CD4-positive, alpha-beta T cell treated with Interferon gamma for 1 hour (primary cell): ENCODE measurements around the gene NFASC.

ENCODE experiments used
- DNase-seq: peaks from one replicate; pipeline ENCODE4 v3.0.0-alpha.2; 2020

The NFASC gene

DNA sequence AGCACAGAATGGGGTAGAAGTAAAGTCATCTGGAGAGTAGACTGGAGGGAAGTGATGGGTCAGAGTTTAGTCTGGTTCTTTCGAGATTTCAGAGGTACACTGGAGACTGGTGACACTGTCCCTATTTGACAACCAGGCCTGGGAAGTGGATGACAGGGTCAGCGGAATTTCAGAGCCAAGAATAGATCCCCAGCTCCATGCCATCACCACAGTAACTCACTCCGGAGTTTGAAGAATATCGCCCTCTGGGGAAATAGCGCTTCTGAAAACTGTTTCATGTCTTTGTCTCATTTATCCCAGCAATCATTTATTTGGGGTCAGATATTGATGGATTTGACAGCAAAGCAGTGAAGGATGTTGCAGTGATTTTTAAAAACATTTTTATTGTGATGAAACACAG, 7.6 kb upstream of the NFASC start:
- DNase-seq: no peak

DNA sequence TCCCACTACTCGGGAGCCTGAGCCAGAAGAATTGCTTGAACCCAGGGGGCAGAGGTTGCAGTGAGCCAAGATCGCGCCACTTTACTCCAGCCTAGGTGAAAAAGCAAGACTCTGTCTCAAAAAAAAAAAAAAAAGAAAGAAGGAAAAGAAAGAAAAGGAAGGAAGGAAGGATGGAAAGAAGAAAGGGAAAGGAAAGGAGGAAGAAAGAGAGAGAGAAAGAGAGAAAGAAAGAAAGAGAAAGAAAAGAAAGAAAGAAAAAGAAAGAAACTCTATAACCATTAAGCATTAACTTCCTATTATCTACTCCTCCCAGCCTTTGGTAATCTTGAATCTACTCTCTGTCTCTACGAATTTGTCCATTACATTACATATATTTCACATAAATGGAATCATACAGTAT, 6.9 kb upstream of the NFASC start:
- no peak for DNase-seq

DNA sequence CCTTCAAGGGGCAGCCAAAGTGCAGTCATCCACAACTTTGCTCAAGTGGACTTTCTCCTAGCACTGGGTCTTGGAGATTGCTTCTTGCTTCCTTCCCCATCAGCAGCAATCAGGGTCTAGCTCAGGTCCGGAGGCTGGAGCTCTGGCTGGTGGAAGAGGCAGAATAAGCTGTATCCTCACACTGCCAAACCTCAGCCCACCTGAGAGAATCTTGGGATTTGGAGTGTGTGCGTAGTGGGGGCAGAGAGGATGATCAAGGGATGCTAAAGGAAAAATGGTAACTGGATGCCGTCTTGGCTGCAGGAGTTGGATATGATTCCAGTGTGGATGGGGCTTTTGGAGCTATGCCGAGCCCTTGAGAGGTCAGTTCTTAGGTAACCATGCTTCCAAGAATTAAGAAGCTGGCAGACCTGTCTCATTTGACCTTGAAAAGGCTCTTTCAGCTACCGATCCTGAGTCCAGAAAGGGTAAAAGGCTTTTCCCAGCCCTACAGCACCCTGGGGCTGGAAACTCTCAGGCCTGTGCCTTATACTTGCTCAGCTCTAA, 4.5 kb upstream of the NFASC start:
- DNase-seq: no peak

DNA sequence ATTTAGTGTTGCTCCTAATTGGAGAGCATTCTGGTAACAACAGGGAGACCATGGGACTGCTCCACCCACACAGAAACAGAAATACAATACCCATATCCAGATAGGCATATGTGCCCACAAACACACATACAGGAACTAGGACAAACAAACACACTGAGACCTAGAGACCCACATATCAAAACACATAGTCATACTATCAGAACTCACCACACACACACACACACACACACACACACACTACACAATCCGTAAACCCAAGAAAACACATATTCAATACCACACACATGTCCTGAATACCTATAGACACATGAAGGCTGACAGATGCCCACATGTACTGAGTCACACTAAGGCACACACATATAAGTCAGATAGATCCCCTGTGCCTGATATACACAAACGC, 3.5 kb upstream of the NFASC start:
- DNase-seq: no peak

DNA sequence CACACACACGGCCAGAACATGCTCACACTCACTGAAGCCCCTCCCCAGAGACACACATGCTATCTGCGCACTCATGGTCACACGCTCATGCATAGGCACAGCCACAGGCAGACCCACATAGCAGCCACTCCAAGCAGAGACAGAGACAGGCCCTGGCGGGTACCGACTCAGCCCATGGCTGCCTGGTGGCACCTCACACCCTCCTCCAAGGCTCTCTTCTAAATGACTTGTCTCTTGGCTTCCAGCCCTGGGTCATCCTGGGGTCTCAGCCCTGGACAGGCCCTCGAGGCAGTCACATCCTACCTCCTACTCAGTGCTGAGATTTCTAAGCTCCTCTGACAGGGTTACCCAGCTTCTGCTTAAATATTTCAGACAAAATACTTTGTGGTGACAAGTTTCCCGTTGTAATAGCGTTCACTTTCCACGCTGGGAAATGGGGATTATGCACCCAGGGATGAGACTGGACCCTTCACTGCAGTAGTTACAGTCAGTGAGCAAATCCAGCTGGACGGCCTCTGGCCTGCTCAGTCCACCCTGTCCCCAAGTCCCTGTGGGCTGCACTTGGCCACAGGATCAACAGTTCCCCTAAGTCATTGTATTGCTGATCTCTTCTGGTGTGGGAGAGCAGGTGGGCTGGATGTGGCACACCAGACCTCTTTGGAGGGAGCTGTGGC, 2.9 kb upstream of the NFASC start:
- no peak for DNase-seq

DNA sequence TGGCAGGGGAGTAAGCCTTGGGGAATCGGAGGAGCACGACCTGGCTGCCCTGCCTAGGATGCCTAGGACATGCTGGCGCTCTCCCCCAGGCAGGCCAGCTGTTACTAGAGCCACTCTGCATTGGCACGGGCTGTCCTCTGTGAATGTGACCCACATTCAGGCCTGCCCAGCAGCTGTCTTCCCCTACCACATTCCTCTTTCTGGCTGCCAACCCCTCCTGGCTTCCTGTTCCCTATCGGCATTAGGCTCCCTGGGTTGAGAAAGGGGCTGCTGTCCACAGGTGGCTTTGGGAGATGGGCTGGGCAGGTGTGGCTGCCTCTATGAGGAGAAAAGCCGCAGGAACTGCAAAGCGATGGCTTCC, 2.3 kb upstream of the NFASC start:
- no peak for DNase-seq

DNA sequence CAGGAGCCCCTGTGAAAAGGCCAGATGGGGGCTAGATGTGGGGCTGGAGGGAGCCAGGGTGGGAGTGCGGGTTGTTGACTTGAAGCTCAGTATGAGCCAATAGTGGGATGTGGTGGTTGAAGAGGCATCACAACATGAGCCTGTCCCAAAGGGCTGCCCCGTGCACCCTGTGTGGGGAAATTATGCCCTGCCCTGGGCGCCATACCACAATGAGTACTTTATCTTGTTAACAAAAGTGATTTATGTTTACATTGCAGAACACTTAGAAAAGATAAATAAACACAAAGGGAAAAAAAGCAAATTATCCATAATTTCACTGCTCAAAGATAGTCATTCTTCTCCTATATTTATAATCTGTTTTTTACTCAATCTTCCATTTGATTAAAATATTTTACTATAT, 1.6 kb upstream of the NFASC start:
- no peak for DNase-seq

DNA sequence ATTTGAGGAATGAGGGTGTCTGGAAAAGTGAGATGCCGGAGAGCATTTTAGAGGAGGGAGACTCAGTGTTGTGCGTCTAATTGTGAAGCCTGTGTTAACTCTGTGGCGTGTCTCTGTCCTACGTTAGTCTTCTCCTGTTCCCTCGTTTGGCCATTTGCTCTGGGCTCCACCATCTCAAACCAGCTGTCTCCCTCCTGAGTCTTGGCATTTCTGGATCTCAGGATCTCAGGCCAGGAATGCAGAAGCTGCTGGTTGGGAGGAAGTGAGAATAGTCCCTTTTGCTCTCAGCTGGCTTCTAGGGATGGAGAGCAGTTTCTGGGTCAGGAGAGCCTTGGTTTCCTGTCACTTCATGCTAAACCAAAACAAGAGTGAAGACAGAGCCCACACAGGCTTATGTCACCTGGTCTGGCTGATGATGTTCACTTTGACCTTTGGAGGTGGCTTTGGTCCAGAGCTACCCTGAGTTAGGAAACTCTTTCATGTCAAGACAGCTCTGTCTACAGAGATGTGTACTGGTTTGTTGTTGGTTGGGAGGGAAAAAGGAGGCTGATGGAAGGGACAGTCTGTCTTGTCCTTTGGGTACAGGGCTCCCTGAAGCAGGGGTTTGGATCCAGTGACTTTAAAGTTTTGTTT, 859 bp downstream of the NFASC start:
- DNase-seq: no peak

DNA sequence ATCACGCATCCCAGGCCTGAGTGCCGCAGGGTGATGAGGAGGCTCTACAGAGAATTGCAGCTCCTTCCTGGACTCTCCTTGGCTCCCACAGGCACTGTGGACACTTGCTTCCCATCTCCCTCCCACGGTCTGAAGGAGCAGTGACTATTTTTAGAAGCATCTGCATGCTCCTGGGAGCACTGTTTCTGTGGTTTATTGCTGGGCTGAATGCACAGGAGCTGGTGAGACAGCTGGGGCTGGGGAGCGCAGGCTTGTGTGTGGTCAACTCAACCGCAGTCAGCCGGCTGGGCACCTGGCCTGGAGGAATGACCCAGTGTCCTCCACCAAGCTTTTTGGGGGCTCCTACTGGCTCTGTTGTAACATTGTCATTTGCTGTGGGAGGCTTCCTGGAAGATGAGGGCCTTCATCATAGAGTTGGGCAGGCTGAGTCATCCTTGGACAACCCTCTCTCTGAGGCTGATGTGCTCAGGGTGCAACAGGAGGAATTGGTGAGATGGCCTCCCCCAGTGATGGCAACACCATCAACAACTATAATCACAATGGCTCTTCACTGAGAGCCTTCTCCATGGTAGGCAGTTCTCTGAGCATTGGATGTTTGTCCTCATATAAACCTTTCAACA, 1.7 kb downstream of the NFASC start:
- DNase-seq: no peak

DNA sequence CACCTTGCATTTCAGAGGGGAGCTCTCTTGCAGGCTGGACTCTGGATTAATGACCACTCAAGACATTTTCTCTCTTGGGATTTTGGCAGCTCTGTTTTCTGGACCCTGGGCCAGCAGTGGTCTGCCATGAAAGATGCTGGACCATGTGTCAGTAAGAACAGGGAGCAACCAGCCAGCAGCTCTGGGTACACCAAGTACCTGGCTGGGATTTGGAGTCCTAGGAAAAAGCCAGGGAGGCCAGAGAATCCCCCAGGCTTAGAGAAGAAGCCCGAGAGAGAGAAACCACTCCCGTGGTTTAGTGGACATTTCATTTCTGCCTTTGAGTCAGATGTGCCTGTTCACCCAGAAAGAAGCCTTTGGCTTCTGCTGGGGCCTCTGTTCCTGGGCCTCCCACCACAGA, 2.5 kb downstream of the NFASC start:
- DNase-seq: no peak

DNA sequence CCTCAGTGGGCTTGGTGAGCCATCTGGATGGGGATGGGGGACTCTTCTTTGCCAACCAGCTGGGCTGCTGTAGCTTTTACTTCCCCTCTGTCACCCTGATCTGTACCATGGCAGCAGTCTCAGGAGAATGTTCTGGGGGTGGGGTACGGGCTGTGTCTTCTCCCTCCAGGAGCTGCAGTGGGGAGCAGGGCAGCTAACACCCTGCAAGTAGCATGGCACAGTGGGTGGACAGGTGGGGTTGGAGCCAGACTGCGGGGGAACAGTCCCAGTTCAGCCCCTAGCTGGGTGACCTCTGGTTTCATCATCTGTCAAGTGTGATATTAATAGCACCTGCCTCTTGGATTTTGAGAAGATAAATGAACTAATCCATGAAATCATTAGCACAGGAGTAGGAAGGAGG, 3.1 kb downstream of the NFASC start:
- no peak for DNase-seq

DNA sequence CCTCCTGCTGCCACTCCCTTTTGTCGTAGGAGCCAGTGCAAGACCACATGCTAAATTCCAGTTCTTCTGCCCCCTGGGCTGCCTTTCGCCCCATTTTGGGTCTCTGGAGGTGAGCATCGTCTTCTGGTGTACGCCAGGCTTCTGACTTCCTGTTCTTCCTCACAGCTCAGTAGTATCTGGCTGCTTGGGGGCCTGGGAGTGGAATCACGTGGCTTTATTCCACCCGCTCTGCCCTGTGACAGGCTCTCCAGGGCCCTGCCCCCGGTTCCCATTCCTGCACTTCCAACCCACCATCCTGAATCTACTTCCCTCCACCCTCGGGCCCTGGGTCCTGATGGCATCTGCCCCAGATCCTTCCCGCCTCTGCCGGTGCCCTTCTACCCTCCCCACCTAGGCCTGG, 3.6 kb downstream of the NFASC start:
- DNase-seq: no peak

DNA sequence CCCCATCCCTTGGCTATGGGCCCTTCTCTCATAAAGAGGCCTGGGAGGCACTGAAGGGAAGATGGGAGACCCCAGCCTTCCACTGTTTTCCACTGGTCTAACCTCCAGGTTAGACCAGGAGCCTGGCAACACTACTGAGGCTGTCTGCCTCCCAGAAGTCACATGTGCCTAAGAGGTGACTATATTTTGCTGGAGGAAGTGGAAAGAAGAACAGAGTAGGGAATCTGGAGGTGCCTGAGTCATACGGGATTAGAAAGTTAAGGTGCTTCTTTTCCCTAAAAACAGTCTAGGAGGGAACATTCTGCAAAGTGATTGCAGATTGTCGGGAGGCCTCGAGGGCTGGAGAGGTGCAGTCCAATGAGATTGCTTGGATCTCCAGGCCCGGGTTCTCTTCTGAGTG, 4.6 kb downstream of the NFASC start:
- no peak for DNase-seq

DNA sequence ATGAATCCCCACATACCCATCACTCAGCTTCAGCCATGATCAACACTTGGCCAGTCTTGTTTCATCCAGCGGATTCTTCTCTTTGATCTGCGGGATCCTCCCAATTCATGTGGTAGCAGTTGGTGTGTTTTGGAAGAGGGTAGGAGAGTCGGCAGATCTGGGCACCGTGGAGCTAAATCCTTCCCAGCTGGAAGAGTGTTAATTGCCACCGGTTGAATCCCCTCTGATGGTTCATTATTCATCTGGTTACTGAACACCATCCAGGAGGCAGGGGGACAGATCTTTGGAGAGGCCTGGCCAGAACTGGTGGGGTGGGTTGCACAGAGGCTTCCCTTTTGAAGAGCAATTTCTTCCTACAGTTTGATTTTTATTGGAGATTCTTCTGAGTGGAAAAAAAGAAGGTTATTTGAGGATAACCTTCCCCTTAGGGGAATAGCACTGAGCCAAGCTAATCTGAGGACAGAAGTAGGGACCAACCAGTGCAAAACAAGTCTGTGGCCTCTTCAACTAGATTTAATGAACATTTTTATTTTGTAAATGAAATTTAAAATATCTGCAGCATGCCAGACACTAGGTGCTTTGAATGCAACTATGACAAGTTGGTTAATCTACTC, 8.1 kb downstream of the NFASC start:
- no peak for DNase-seq

DNA sequence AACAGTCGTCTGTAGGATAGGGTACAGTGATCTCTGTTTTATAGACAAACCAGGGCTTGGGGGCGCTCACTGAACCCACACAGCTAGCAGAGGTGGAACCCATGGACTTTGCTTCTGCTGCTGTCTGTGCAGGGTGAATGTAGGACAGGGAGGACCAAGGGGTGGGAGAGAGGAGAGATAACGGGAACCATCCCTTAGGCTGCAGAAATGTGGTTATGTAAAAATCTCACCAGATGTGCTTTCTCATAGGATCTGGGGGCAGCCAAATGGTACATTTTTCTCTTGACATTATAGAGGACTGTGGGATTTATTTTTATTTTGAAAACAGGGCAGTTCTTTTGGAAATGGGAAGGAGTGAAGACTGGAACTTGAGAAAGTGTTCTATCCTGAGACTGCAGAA, 8.7 kb downstream of the NFASC start:
- no peak for DNase-seq

DNA sequence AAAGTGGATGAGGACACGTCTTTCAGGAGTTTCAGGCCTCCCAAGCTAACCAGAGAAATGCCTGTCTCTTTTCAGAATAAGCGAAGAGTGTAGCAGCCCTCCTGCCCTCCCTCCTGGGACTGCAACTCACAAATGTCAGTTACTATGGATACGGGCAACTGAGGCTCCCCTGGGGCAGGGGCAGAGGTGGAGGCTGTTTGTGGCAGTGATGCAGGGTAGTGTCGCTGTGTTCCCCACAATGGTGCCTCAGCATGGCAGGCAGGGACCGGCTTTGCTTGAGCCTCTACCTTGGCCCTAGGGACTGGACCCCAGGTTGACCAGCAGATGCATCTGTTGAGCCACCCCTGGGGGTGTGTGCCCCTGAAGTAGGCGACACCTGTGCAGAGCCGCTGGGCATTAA, 10.2 kb downstream of the NFASC start:
- DNase-seq: no peak

DNA sequence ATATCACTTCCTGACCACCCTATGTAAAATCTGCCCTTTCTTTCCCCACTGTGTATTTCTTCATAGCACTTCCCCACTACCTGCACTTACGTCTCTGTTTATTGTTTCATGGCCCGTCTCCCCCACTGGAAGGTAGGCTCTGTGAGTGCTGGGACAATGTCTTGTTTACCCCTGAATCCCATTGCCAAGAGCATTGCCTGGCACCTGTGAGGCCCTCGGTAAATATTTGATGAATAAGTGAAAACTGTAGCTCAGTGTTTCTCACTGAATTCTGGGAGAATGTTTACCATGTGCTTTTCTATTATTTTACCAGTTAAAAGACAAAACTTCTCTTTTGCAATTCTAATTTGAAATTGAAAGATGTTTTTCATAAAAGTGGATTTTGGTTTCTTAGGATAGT, 11.8 kb downstream of the NFASC start:
- DNase-seq: no peak

DNA sequence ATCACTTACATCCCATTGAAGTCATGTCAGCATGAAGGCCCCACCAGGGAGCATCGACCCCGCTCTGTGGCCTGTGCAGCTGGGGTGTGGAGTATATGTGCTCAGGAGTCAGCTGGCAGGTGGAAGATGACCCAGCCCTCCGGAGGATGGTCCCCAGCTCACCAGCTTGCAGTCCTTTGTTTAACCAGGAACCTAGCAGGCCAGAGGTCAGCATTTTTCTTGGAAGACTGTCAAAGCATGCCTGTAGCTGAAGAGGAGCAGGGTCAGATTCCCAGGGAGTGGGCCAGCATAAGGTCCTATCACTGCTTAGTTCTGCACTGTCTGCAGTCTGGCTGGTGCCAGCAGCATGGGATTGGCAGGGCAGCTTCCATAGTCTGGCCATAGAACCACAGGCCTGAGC, 12.7 kb downstream of the NFASC start:
- no peak for DNase-seq

DNA sequence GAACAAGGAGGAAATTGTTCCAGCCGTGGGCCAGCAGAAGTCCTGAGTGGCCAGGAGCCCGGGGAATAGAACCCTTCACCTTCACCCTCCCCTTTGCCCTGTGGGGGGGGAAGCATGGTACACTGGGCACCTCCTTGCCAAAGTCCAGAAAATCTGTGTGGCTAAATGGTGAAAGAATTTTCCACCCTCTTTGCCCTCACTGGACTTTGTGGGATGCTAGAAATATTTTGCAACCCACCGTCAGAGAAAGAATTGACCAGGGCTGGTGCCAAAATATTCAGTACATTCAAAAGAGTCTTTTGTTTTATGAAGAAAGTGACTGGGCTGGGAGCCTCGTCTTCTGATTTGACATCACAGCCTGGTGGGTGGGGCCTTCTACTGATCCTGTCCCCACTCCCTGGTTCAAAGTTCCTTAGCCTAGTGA, 14.6 kb downstream of the NFASC start:
- DNase-seq: no peak

DNA sequence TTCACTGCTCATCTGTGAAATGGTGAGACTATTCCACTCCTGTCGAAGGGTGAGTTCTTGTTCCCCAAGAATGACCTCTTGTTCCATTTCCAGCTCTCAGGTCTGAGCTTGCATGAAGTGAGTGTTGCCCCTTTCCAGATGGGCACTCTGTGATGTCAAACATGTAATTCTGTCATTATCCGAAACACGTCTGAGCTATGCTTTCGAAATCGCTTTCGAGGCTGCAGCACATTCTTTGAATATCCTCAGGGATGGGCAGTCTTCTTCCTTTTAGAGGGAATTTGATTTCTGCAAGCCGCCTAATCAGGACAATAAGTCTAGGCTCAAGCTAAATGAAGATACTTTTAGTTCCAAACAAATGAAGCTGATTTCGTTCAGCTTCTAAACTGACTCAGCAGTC, 15.1 kb downstream of the NFASC start:
- no peak for DNase-seq

DNA sequence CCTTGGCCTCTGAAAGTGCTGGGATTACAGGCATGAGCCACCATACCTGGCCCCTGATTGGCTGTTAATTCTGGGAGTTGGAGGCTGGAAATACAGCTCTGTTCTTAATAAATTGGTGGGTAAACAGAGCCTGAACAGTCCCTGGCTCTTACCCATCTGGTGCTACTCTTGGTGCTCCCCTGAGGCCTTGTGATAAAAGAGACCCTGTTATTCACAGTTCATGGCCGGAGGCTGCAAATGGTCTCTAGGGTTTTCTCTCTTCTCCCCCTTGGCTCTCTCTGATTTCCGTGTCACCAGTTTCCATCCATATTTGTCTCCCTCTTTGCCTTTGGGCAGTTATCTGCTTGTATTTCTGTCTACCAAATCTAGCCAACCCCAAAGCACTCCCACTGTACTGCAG, 17.2 kb downstream of the NFASC start:
- no peak for DNase-seq

DNA sequence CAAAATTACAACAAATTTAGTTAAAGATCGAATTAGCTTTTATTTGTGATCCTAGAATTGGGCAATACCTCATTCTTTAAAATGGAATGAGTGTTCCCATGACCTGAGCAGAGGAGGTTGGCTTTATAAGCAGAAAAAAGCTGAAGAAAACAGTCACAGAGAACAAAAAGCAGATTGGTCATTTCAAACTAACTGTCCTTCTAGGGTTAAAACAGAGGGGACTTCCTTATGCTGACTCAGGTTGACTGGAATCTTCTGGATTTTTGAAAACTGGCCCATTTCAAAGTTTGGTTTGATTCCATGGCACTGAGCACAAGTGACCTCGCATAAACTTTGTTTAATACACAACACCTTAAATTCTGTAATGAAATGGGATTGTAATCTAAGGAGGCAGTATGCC, 17.6 kb downstream of the NFASC start:
- DNase-seq: no peak

DNA sequence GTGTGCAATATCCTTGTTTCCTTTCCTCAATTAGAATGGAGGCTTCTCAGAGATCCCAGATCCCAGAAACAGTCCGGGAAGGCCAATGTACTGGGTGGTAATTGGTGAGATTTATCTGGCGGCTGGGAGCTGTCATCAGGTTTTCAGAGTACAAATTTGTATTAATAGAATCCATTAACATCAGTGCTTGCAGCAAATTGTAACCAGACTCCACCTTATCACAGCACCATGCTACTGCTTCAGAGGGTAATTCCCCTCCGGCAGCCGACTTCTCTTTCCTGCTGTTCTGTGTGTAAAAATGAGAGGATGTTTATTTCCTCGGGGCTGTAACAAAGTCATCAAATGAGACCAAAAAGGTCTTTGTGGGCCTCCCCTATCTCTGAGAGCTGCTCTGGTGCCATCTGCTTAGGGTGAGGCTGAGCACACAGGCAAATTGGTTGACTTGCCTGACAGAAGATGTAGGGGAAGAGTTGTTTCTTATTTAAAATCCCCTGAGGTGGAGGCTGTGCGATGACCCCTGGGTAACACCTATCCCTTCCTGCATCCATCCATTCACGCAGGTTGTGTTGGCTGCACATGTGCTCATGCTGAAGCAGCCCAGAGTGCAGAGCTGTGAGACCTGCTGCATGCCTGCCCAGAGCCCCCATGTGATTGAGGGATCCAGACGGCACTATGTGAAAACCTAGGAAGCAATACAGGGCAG, 19.2 kb downstream of the NFASC start:
- no peak for DNase-seq

DNA sequence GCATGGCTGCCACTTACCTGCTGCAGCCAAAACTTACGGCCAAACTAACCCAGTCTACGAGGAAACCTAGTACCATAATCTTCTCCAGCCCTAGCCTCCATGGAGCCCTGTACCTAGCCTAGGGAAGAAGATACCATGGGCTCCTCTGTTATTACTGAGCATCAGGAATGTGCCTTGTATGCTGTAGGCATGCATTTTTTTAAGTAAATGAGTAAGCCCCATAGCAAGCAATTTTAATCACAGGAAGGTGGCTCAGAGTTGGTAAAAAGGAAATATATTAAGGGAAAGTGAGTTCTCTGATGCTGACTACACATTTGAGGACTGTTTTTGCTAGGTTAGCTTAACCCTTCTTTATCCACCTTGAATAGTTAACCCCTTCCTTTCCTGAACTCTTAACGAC, 21.2 kb downstream of the NFASC start:
- DNase-seq: no peak
